IMR-90 (cell line): ENCODE data around the gene NFE2. TPM values are rescaled to one million over a fixed set of nuclear protein-coding genes. Genes with fewer than 3 reads are reported as not detected.

Source experiments
- FOS ChIP-seq: fragments of 150-350 bp; IDR thresholded peaks from 2 replicates; pipeline ENCODE4 v1.6.1; 2016; ENCODE audit warnings: low read depth, low read length
- MAZ ChIP-seq: IDR thresholded peaks from 2 replicates; pipeline ENCODE4 v1.6.1; 2012; ENCODE audit warnings: low read depth, mild to moderate bottlenecking, low read length, improper control_type of control experiment, moderate library complexity, borderline replicate concordance
- MXI1 ChIP-seq: IDR thresholded peaks from 2 replicates; pipeline ENCODE4 v1.6.1; 2012; ENCODE audit warnings: low read depth, mild to moderate bottlenecking, low read length, moderate library complexity, borderline replicate concordance
- NFE2L2 ChIP-seq: fragments of 150-350 bp; IDR thresholded peaks from 2 replicates; pipeline ENCODE4 v1.6.1; 2016; ENCODE audit warnings: low read depth, mild to moderate bottlenecking, low read length
- polyA plus RNA-seq, 3 experiments: library from polyadenylated mRNA; depleted of rRNA; stranded (reverse); fragments of >200 nt; gene quantifications; 2 replicates each; pipeline ENCODE4 v1.2.3, GENCODE V29; 2012; ENCODE audit warnings: low replicate concordance in 1 of 3
- total RNA-seq: library from RNA; depleted of rRNA; stranded (reverse); fragments of >200 nt; gene quantifications from 2 replicates; pipeline ENCODE4 v1.2.3, GENCODE V29; 2012
- TF ChIP-seq, protein P1 (sequence below): conservative IDR thresholded peaks from 2 replicates; pipeline ENCODE4 v1.5.1; 2012; ENCODE audit warnings: mild to moderate bottlenecking, low read depth, low read length, improper control_type of control experiment
- TF ChIP-seq, protein P2 (sequence below): fragments of 150-350 bp; IDR thresholded peaks from 2 replicates; pipeline ENCODE4 v1.6.1; 2016; ENCODE audit warnings: low read depth, mild to moderate bottlenecking, low read length, moderate library complexity, borderline replicate concordance

NFE2 gene
- total and polyA plus RNA-seq, 2 of the 4 experiments (the other 2 are of a cell fraction) = 0.18 to 0.32 TPM

DNA sequence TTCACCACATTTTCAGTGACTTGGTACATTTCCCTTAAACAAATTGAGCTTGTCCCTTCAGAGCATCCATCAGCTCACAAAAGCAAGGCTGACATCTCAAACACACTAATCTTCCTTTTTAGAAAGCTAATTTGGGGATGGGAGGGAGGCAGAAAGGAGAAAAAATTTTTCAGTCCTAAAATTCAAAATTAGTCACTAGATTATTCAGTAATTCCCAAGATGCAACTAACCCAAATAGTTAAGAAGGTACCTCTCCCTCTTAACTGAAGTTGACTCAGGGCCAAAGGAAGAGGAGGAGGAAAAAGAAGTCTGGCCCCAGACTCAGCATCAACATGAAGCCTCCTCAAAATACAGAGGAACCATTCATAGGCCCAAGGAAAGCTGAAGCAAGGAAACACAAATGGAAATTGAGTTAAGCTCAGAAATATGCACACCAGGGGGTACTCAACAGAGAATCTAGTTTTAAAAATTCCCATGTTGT is 42.6 kb downstream of the NFE2 start (continued):
- TF ChIP-seq, protein P1, sequence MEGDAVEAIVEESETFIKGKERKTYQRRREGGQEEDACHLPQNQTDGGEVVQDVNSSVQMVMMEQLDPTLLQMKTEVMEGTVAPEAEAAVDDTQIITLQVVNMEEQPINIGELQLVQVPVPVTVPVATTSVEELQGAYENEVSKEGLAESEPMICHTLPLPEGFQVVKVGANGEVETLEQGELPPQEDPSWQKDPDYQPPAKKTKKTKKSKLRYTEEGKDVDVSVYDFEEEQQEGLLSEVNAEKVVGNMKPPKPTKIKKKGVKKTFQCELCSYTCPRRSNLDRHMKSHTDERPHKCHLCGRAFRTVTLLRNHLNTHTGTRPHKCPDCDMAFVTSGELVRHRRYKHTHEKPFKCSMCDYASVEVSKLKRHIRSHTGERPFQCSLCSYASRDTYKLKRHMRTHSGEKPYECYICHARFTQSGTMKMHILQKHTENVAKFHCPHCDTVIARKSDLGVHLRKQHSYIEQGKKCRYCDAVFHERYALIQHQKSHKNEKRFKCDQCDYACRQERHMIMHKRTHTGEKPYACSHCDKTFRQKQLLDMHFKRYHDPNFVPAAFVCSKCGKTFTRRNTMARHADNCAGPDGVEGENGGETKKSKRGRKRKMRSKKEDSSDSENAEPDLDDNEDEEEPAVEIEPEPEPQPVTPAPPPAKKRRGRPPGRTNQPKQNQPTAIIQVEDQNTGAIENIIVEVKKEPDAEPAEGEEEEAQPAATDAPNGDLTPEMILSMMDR = no peak
- TF ChIP-seq MXI1 (no peak), FOS (no peak), NFE2L2 (no peak), MAZ (no peak)
- TF ChIP-seq, protein P2, sequence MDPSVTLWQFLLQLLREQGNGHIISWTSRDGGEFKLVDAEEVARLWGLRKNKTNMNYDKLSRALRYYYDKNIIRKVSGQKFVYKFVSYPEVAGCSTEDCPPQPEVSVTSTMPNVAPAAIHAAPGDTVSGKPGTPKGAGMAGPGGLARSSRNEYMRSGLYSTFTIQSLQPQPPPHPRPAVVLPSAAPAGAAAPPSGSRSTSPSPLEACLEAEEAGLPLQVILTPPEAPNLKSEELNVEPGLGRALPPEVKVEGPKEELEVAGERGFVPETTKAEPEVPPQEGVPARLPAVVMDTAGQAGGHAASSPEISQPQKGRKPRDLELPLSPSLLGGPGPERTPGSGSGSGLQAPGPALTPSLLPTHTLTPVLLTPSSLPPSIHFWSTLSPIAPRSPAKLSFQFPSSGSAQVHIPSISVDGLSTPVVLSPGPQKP = no peak
